OCI-LY3 (cell line): ENCODE measurements around the gene KCTD16.

Experiments used
- EZH2phosphoT487 ChIP-seq: fragments of 200-600 bp; shearing (Covaris generic); IDR thresholded peaks from 2 replicates; pipeline ENCODE4 v1.6.1; 2018; ENCODE audit warnings: antibody characterized with exemption, mixed run types, low read depth
- TF ChIP-seq, protein P1 (sequence below): fragments of 200-600, 300-600 bp; sonication (generic); IDR thresholded peaks from 2 replicates; pipeline ENCODE4 v1.5.1; 2014; ENCODE audit warnings: antibody characterized with exemption, low read length, low read depth

DNA sequence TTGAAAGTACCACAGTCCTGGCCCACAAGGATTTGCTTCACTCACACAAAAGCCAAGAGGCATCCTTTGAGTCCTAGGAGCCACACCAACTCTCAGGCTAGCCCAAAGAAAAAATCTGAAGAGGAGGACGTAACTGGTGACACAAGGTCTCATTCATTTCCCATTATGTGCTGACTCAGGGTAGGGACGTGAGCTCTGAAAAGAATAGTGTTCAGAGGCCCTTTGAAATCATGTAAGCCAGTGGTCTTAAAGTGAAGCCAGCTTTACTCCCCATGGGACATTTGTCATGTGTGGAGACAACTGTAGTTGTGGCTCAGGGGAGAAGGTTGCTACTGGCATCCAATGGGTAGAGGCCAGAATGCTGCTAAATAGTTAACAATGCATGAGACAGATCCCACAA, 332.4 kb downstream of the KCTD16 start:
- TF ChIP-seq, protein P1, sequence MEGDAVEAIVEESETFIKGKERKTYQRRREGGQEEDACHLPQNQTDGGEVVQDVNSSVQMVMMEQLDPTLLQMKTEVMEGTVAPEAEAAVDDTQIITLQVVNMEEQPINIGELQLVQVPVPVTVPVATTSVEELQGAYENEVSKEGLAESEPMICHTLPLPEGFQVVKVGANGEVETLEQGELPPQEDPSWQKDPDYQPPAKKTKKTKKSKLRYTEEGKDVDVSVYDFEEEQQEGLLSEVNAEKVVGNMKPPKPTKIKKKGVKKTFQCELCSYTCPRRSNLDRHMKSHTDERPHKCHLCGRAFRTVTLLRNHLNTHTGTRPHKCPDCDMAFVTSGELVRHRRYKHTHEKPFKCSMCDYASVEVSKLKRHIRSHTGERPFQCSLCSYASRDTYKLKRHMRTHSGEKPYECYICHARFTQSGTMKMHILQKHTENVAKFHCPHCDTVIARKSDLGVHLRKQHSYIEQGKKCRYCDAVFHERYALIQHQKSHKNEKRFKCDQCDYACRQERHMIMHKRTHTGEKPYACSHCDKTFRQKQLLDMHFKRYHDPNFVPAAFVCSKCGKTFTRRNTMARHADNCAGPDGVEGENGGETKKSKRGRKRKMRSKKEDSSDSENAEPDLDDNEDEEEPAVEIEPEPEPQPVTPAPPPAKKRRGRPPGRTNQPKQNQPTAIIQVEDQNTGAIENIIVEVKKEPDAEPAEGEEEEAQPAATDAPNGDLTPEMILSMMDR: no peak
- no peak for TF ChIP-seq EZH2phosphoT487
